Measurements from ENCODE around the gene SCFD1. TPM values are rescaled to one million over a fixed set of nuclear protein-coding genes. Genes with fewer than 3 reads are reported as not detected.

Gene SCFD1
- total RNA-seq, 1 experiment from 2014 or later = 50.5 TPM

GRCh38 chr14:30779210-30779609 is 157.1 kb downstream of the SCFD1 start:
- peaks cover 34% of the 10 kb centered on the region for H3K27me3 Mint-ChIP-seq (ENCODE audit: unreplicated experiment)
- TF ChIP-seq, protein P1, sequence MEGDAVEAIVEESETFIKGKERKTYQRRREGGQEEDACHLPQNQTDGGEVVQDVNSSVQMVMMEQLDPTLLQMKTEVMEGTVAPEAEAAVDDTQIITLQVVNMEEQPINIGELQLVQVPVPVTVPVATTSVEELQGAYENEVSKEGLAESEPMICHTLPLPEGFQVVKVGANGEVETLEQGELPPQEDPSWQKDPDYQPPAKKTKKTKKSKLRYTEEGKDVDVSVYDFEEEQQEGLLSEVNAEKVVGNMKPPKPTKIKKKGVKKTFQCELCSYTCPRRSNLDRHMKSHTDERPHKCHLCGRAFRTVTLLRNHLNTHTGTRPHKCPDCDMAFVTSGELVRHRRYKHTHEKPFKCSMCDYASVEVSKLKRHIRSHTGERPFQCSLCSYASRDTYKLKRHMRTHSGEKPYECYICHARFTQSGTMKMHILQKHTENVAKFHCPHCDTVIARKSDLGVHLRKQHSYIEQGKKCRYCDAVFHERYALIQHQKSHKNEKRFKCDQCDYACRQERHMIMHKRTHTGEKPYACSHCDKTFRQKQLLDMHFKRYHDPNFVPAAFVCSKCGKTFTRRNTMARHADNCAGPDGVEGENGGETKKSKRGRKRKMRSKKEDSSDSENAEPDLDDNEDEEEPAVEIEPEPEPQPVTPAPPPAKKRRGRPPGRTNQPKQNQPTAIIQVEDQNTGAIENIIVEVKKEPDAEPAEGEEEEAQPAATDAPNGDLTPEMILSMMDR (IDR thresholded peaks at IDR 0.05; ENCODE audit: unreplicated experiment) = no peak
- BruUV-seq (replicated peaks) = no TSS peak
- CTCF ChIA-PET = no interaction called here
- no peaks in the 10 kb centered on the region for H3K36me3 Mint-ChIP-seq (ENCODE audit: insufficient read depth, unreplicated experiment)
- H3K9me3 Mint-ChIP-seq (ENCODE audit: low read depth, unreplicated experiment) = no peaks in the 10 kb centered on the region
- no peaks in the 10 kb centered on the region for H3K4me1 Mint-ChIP-seq (ENCODE audit: low read depth, unreplicated experiment)
- no peak overlapping the region for H3K27ac Mint-ChIP-seq (ENCODE audit: unreplicated experiment)
- intact Hi-C loops (cut with micrococcal nuclease; ENCODE audit: unreplicated experiment) = no loop called here
- no peak for DNase-seq
- H3K4me3 Mint-ChIP-seq (ENCODE audit: low read depth, unreplicated experiment) = no peak overlapping the region

Other genes starting within 250 kb of the SCFD1 start
- gene G2E3, start 63.2 kb upstream of the SCFD1 start, total RNA-seq (2022) = 27.7 and 31.3 TPM in 2 replicates